GM18517 (cell line): ENCODE results near the gene BRSK1.
A peak's percentile ranks its signal among the peaks of the same experiment; 100 is the strongest.

Source experiments
- ATAC-seq: cut with Tn5 transposase; IDR thresholded peaks from one replicate; pipeline ENCODE4 v1.9.1; 2021; ENCODE audit warnings: mild to moderate bottlenecking, moderate library complexity; ENCODE audit not compliant: unreplicated experiment

The BRSK1 gene

GRCh38 chr19:55273978-55274707 lies 9.7 kb upstream of the BRSK1 start:
- ATAC-seq: no peak

GRCh38 chr19:55275851-55276719 lies 7.7 kb upstream of the BRSK1 start:
- peak; percentile 71 for ATAC-seq

GRCh38 chr19:55276720-55277430 lies 6.9 kb upstream of the BRSK1 start:
- no peak for ATAC-seq

- no peak for ATAC-seq
Observed at GRCh38 chr19:55277494-55277893, 6.3 kb upstream of the BRSK1 start.

GRCh38 chr19:55278391-55279135 lies 5.2 kb upstream of the BRSK1 start:
- ATAC-seq: no peak

GRCh38 chr19:55279340-55279739 lies 4.5 kb upstream of the BRSK1 start:
- no peak for ATAC-seq

- ATAC-seq: peak; percentile 67
Observed at GRCh38 chr19:55279770-55280643, 3.8 kb upstream of the BRSK1 start, which contains the start of gene HSPBP1. HSPBP1 (minus strand) TSS chr19:55280110; CDS start chr19:55279608, 502 bp downstream.

- ATAC-seq: no peak
Observed at GRCh38 chr19:55284405-55285058, 735 bp downstream of the BRSK1 start.

- ATAC-seq: no peak
Observed at GRCh38 chr19:55285229-55285890, 1.6 kb downstream of the BRSK1 start.

GRCh38 chr19:55287361-55288079 lies 3.7 kb downstream of the BRSK1 start:
- ATAC-seq: no peak

GRCh38 chr19:55289117-55289796 lies 5.5 kb downstream of the BRSK1 start:
- no peak for ATAC-seq

GRCh38 chr19:55297267-55297666 lies 13.5 kb downstream of the BRSK1 start:
- no peak for ATAC-seq

- no peak for ATAC-seq
Observed at GRCh38 chr19:55299991-55300390, 16.2 kb downstream of the BRSK1 start.

GRCh38 chr19:55300886-55301458 lies 17.2 kb downstream of the BRSK1 start:
- ATAC-seq: no peak

GRCh38 chr19:55301459-55302317 lies 17.9 kb downstream of the BRSK1 start:
- ATAC-seq: peak; percentile 59

- no peak for ATAC-seq
Observed at GRCh38 chr19:55302318-55302703, 18.5 kb downstream of the BRSK1 start.
